Keratinocyte (primary cell): Measurements from ENCODE around the gene PARP14. TPM values are rescaled to one million over a fixed set of nuclear protein-coding genes. Genes with fewer than 3 reads are reported as not detected.
"Not testable (repeated sequence)": the region's sequence is repeated elsewhere in the genome, so short reads cannot be mapped to it uniquely, and the experiment has no call there.

Source experiments
- DNase-seq: peaks from one replicate; pipeline ENCODE4 v3.0.0-alpha.2; 2011; ENCODE audit warnings: low read depth, missing footprints, low spot score
- FAIRE-seq: peaks from 2 replicates; lab custom pipeline; 2011; peaks lifted over from hg19 to GRCh38; lab: Jason Lieb, UNC
- H2AFZ ChIP-seq: 2 replicates; pipeline ENCODE4 v1.6.0; 2012; ENCODE audit warnings: low read length, control low read depth, inconsistent platforms; ENCODE audit not compliant: control insufficient read depth
- H3K27ac ChIP-seq: 2 replicates; pipeline ENCODE4 v1.5.1; 2011; ENCODE audit warnings: low read length; ENCODE audit not compliant: control insufficient read depth, insufficient read depth
- H3K27me3 ChIP-seq: 3 replicates; pipeline ENCODE4 v1.6.0; 2011; ENCODE audit warnings: low read length; ENCODE audit not compliant: control insufficient read depth, insufficient read depth; ENCODE audit errors: extremely low read depth
- H3K36me3 ChIP-seq, 2 experiments: 2 replicates in 1 of 2; 3 replicates in 1 of 2; pipeline ENCODE4 v1.5.1; 2011; ENCODE audit warnings: low read length in 2 of 2, mild to moderate bottlenecking in 1 of 2; ENCODE audit not compliant: control insufficient read depth in 2 of 2, insufficient read depth in 2 of 2; ENCODE audit errors: extremely low read depth in 1 of 2
- H3K4me1 ChIP-seq: 3 replicates; pipeline ENCODE4 v1.5.1; 2011; ENCODE audit warnings: low read length; ENCODE audit not compliant: control insufficient read depth, insufficient read depth; ENCODE audit errors: extremely low read depth
- H3K4me2 ChIP-seq: 3 replicates; pipeline ENCODE4 v1.6.0; 2011; ENCODE audit warnings: low read depth, low read length; ENCODE audit not compliant: control insufficient read depth, insufficient read depth; ENCODE audit errors: extremely low read depth
- H3K4me3 ChIP-seq, 3 experiments: fragments of 200-600 bp in 1 of 3; sonication (generic) in 1 of 3; 2 replicates in 2 of 3; 3 replicates in 1 of 3; pipeline ENCODE4 v1.5.1; 2011 to 2016; ENCODE audit warnings: low read length in 3 of 3, mild to moderate bottlenecking in 3 of 3, control low read depth in 2 of 3, inconsistent platforms in 1 of 3, low read depth in 1 of 3, mixed read lengths in 1 of 3, mixed run types in 1 of 3, moderate library complexity in 1 of 3; ENCODE audit not compliant: control insufficient read depth in 2 of 3, insufficient read depth in 2 of 3; ENCODE audit errors: extremely low read depth in 1 of 3
- H3K79me2 ChIP-seq: 2 replicates; pipeline ENCODE4 v1.6.0; 2012; ENCODE audit warnings: low read length; ENCODE audit not compliant: control insufficient read depth, insufficient read depth
- H3K9ac ChIP-seq: 3 replicates; pipeline ENCODE4 v1.6.0; 2011; ENCODE audit warnings: low read length; ENCODE audit not compliant: control insufficient read depth, insufficient read depth; ENCODE audit errors: extremely low read depth
- H3K9me1 ChIP-seq: 3 replicates; pipeline ENCODE4 v1.6.0; 2011; ENCODE audit warnings: low read length; ENCODE audit not compliant: control insufficient read depth, insufficient read depth; ENCODE audit errors: extremely low read depth
- H3K9me3 ChIP-seq: 2 replicates; pipeline ENCODE4 v1.5.1; 2012; ENCODE audit warnings: low read depth, low read length; ENCODE audit not compliant: control insufficient read depth
- H4K20me1 ChIP-seq: 3 replicates; pipeline ENCODE4 v1.6.0; 2011; ENCODE audit warnings: low read length; ENCODE audit not compliant: control insufficient read depth, insufficient read depth; ENCODE audit errors: extremely low read depth
- CTCF ChIP-seq, 3 experiments: IDR thresholded peaks in 1 of 3; conservative IDR thresholded peaks in 1 of 3; optimal IDR thresholded peaks in 1 of 3; 2 replicates in 2 of 3; 3 replicates in 1 of 3; pipeline versions ENCODE3 to v1.5.1; 2011; ENCODE audit warnings: low read length in 3 of 3, mild to moderate bottlenecking in 3 of 3, moderate library complexity in 2 of 3, control low read depth in 1 of 3, inconsistent platforms in 1 of 3; ENCODE audit not compliant: insufficient read depth in 2 of 3; ENCODE audit errors: extremely low read depth in 1 of 3
- EZH2 ChIP-seq: IDR thresholded peaks from one replicate; pipeline ENCODE4 v1.6.1; 2012; ENCODE audit warnings: inconsistent platforms, mild to moderate bottlenecking, low read length, moderate library complexity
- dilution Hi-C: fragments of 300-500 bp; cut with MboI; formaldehyde crosslinking; loops from one replicate; pipeline ENCODE4 v1.7.0; 2020; ENCODE audit warnings: low sequenced_read_pairs; ENCODE audit not compliant: extremely low pct_ligation_motif_present
- polyA plus RNA-seq, 5 experiments: library from polyadenylated mRNA; depleted of rRNA in 3 of 5; stranded (reverse) in 3 of 5; stranded (forward) in 1 of 5; unstranded in 1 of 5; fragments of >200 nt; gene quantifications; 1 replicate in 1 of 5; 2 replicates in 3 of 5; 3 replicates in 1 of 5; pipeline versions ENCODE4 v1.2.1 to v1.2.3, GENCODE V29; 2011 to 2012; ENCODE audit warnings: missing spikeins in 2 of 5, low read depth in 1 of 5, low replicate concordance in 1 of 5

Gene PARP14
- polyA plus RNA-seq, 1 donor (not counting 4 experiments of a cell fraction or from before 2014, with no cell fraction given) = 25.7 TPM

- H3K36me3 ChIP-seq, H3K27ac ChIP-seq, H3K4me1 ChIP-seq, H3K27me3 ChIP-seq, DNase-seq, FAIRE-seq, H3K9me1 ChIP-seq, H2AFZ ChIP-seq, H3K9me3 ChIP-seq, H4K20me1 ChIP-seq, H3K79me2 ChIP-seq, dilution Hi-C loops, H3K9ac ChIP-seq, H3K4me2 ChIP-seq, H3K4me3 ChIP-seq: not testable (repeated sequence)
Measured at GRCh38 chr3:122658336-122658735, 22.3 kb upstream of the PARP14 start.

GRCh38 chr3:122660297-122660974 lies 20.2 kb upstream of the PARP14 start:
- Histone ChIP-seq H3K4me1 (no peaks in the 10 kb centered on the region), H4K20me1 (no peaks in the 10 kb centered on the region), H3K9ac (no peak overlapping the region), H3K9me1 (no peaks in the 10 kb centered on the region), H3K27me3 (peaks cover 4% of the 10 kb centered on the region), H3K27ac (no peak overlapping the region), H3K36me3 (no peaks in the 10 kb centered on the region), H3K4me3 (no peak overlapping the region), H2AFZ (no peak overlapping the region), H3K79me2 (no peaks in the 10 kb centered on the region), H3K4me2 (no peak overlapping the region), H3K9me3 (peaks cover 2% of the 10 kb centered on the region)
- DNase-seq (no peak), FAIRE-seq (no peak)
- dilution Hi-C loops = no loop called here
- peak in 1 of 3 experiments; percentile 49 for TF ChIP-seq CTCF (optimal IDR thresholded peaks at IDR 0.05 in 1 of 3, IDR thresholded peaks at IDR 0.05 in 1 of 3, conservative IDR thresholded peaks at IDR 0.05 in 1 of 3; ENCODE audit: extremely low read depth in 1 of 3, insufficient read depth in 2 of 3, low read length in 3 of 3)
- no peak for TF ChIP-seq EZH2

GRCh38 chr3:122661633-122662032 lies 19.0 kb upstream of the PARP14 start:
- Histone ChIP-seq H2AFZ (no peak overlapping the region), H3K9me1 (no peaks in the 10 kb centered on the region), H3K4me1 (no peaks in the 10 kb centered on the region), H3K9me3 (peaks cover 2% of the 10 kb centered on the region), H3K27me3 (peaks cover 4% of the 10 kb centered on the region), H3K4me2 (no peak overlapping the region), H3K27ac (no peak overlapping the region), H3K79me2 (no peaks in the 10 kb centered on the region), H3K36me3 (no peaks in the 10 kb centered on the region), H4K20me1 (no peaks in the 10 kb centered on the region), H3K4me3 (no peak overlapping the region), H3K9ac (no peak overlapping the region)
- DNase-seq (no peak), FAIRE-seq (no peak)
- dilution Hi-C loops = no loop called here
- TF ChIP-seq EZH2 (no peak), CTCF (optimal IDR thresholded peaks at IDR 0.05 in 1 of 3, IDR thresholded peaks at IDR 0.05 in 1 of 3, conservative IDR thresholded peaks at IDR 0.05 in 1 of 3; ENCODE audit: extremely low read depth in 1 of 3, insufficient read depth in 2 of 3, low read length in 3 of 3) (no peak)
